Astrocyte (in vitro differentiated cells and primary cell): ENCODE measurements around the gene PARN. TPM values are rescaled to one million over a fixed set of nuclear protein-coding genes. Genes with fewer than 3 reads are reported as not detected.

Source experiments
- DNase-seq: peaks from one replicate; pipeline ENCODE4 v3.0.0-alpha.2; 2010; ENCODE audit warnings: low read depth
- FAIRE-seq: peaks from 2 replicates; lab custom pipeline; 2011; peaks lifted over from hg19 to GRCh38; lab: Jason Lieb, UNC
- H2AFZ ChIP-seq: 2 replicates; pipeline ENCODE4 v1.6.0; 2012; ENCODE audit warnings: low read depth, low read length, inconsistent platforms
- H3K27ac ChIP-seq: 2 replicates; pipeline ENCODE4 v1.5.1; 2011; ENCODE audit warnings: low read depth, low read length, inconsistent platforms
- H3K27me3 ChIP-seq: 2 replicates; pipeline ENCODE4 v1.6.0; 2011; ENCODE audit warnings: low read length, inconsistent platforms; ENCODE audit not compliant: insufficient read depth
- H3K36me3 ChIP-seq: 2 replicates; pipeline ENCODE4 v1.5.1; 2011; ENCODE audit warnings: low read length, inconsistent platforms; ENCODE audit not compliant: insufficient read depth
- H3K4me1 ChIP-seq: 2 replicates; pipeline ENCODE4 v1.5.1; 2011; ENCODE audit warnings: low read length, inconsistent platforms; ENCODE audit not compliant: insufficient read depth
- H3K4me2 ChIP-seq: 2 replicates; pipeline ENCODE4 v1.6.0; 2012; ENCODE audit warnings: low read length, inconsistent platforms
- H3K4me3 ChIP-seq: 2 replicates; pipeline ENCODE4 v1.5.1; 2011; ENCODE audit warnings: low read depth, mild to moderate bottlenecking, low read length, inconsistent platforms; ENCODE audit not compliant: insufficient read depth
- H3K79me2 ChIP-seq: 2 replicates; pipeline ENCODE4 v1.6.0; 2012; ENCODE audit warnings: mild to moderate bottlenecking, low read length, inconsistent platforms; ENCODE audit not compliant: insufficient read depth
- H3K9ac ChIP-seq: 2 replicates; pipeline ENCODE4 v1.6.0; 2012; ENCODE audit warnings: mild to moderate bottlenecking, low read length, inconsistent platforms
- H3K9me3 ChIP-seq: 2 replicates; pipeline ENCODE4 v1.5.1; 2012; ENCODE audit warnings: low read depth, mild to moderate bottlenecking, low read length, inconsistent platforms; ENCODE audit not compliant: insufficient read depth
- H4K20me1 ChIP-seq: 2 replicates; pipeline ENCODE4 v1.6.0; 2012; ENCODE audit warnings: low read length, inconsistent platforms; ENCODE audit not compliant: insufficient read depth
- H3K27ac Mint-ChIP-seq: one replicate; pipeline ENCODE4 v1.8.0; 2021; ENCODE audit warnings: mild to moderate bottlenecking, mixed read lengths; ENCODE audit not compliant: unreplicated experiment
- H3K27me3 Mint-ChIP-seq: one replicate; pipeline ENCODE4 v1.8.0; 2021; ENCODE audit warnings: low read depth, mixed read lengths; ENCODE audit not compliant: unreplicated experiment
- H3K36me3 Mint-ChIP-seq: one replicate; pipeline ENCODE4 v1.8.0; 2021; ENCODE audit warnings: low read depth, mixed read lengths; ENCODE audit not compliant: unreplicated experiment
- H3K4me1 Mint-ChIP-seq: one replicate; pipeline ENCODE4 v1.8.0; 2021; ENCODE audit warnings: low read depth, mixed read lengths; ENCODE audit not compliant: unreplicated experiment
- H3K4me3 Mint-ChIP-seq: one replicate; pipeline ENCODE4 v1.8.0; 2021; ENCODE audit warnings: mild to moderate bottlenecking, moderate library complexity, mixed read lengths; ENCODE audit not compliant: unreplicated experiment
- H3K9me3 Mint-ChIP-seq: one replicate; pipeline ENCODE4 v1.8.0; 2021; ENCODE audit warnings: mild to moderate bottlenecking, mixed read lengths; ENCODE audit not compliant: unreplicated experiment
- EZH2 ChIP-seq: IDR thresholded peaks from 2 replicates; pipeline ENCODE4 v1.6.1; 2012; ENCODE audit warnings: mild to moderate bottlenecking, low read length, inconsistent platforms; ENCODE audit not compliant: insufficient read depth
- total RNA-seq: library from RNA; stranded (reverse); gene quantifications from 2 replicates; pipeline ENCODE4 v1.2.1, GENCODE V29; 2021
- TF ChIP-seq, protein P1 (sequence below): IDR thresholded peaks from 2 replicates; pipeline ENCODE4 v1.5.1; 2011; ENCODE audit warnings: low read depth, mild to moderate bottlenecking, inconsistent platforms, low read length, moderate library complexity; ENCODE audit not compliant: insufficient read depth

The PARN gene
- total RNA-seq, 1 donor from 2014 or later = 26.1 TPM

DNA sequence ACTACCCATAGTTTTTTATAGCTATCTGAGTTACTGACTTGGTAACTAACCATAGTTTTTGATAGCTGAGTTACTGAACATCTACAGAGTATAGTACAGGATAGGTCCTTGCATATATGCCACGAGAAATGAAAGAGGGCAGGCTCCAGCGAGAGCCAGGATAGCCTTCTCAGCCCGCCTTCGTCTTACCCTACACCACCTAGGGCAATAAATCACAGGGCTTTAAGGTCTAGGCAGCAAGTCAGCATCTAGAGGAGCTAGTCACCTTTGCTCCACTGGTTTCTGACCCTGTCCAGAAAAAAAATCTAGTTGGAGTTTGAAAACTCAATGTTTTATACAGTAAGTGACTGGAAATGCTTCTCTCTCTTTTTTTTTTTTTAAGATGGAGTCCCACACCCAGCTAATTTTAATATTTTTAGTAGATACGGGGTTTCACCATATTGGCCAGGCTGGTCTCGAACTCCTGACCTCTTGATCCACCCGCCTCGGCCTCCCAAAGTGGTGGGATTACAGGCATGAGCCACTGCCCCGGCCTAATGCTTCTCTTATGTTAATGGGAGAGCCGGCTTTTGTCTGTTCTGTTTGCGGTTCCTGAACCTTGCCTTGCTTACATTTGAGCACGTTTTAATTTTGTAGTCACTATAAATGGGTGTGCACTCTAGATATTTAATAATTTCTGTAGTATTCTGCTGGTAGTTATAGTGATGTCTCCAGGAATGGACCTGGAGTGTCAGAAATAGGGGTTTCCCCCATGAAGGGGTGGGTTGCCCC lies 5.5 kb upstream of the PARN start:
- H3K27me3 ChIP-seq = no peaks in the 10 kb centered on the region
- peaks cover 27% of the 10 kb centered on the region for H3K4me1 Mint-ChIP-seq
- FAIRE-seq (no peak), DNase-seq (no peak)
- peaks cover 69% of the 10 kb centered on the region for H4K20me1 ChIP-seq
- peaks cover 10% of the 10 kb centered on the region for H3K36me3 Mint-ChIP-seq
- H3K4me2 ChIP-seq = no peak overlapping the region
- H3K27ac ChIP-seq = no peak overlapping the region
- H3K27me3 Mint-ChIP-seq = no peaks in the 10 kb centered on the region
- H3K9me3 ChIP-seq = no peaks in the 10 kb centered on the region
- H3K4me3 Mint-ChIP-seq = peak overlapping the region; percentile 69
- peaks cover 10% of the 10 kb centered on the region for H3K4me1 ChIP-seq
- H3K9me3 Mint-ChIP-seq = no peaks in the 10 kb centered on the region
- no peak overlapping the region for H3K9ac ChIP-seq
- no peak overlapping the region for H2AFZ ChIP-seq
- no peak overlapping the region for H3K4me3 ChIP-seq
- peaks cover 18% of the 10 kb centered on the region for H3K36me3 ChIP-seq
- peak overlapping the region; percentile 30 for H3K27ac Mint-ChIP-seq
- peaks cover 82% of the 10 kb centered on the region for H3K79me2 ChIP-seq
- no peak for TF ChIP-seq EZH2
- TF ChIP-seq, protein P1, sequence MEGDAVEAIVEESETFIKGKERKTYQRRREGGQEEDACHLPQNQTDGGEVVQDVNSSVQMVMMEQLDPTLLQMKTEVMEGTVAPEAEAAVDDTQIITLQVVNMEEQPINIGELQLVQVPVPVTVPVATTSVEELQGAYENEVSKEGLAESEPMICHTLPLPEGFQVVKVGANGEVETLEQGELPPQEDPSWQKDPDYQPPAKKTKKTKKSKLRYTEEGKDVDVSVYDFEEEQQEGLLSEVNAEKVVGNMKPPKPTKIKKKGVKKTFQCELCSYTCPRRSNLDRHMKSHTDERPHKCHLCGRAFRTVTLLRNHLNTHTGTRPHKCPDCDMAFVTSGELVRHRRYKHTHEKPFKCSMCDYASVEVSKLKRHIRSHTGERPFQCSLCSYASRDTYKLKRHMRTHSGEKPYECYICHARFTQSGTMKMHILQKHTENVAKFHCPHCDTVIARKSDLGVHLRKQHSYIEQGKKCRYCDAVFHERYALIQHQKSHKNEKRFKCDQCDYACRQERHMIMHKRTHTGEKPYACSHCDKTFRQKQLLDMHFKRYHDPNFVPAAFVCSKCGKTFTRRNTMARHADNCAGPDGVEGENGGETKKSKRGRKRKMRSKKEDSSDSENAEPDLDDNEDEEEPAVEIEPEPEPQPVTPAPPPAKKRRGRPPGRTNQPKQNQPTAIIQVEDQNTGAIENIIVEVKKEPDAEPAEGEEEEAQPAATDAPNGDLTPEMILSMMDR = no peak

GRCh38 chr16:14634389-14634725 lies 4.3 kb upstream of the PARN start:
- Mint-ChIP-seq H3K36me3 (peaks cover 5% of the 10 kb centered on the region), H3K27me3 (no peaks in the 10 kb centered on the region), H3K9me3 (no peaks in the 10 kb centered on the region), H3K4me3 (peak overlapping the region; percentile 98), H3K4me1 (peaks cover 30% of the 10 kb centered on the region), H3K27ac (peak overlapping the region; percentile 91)
- no peak for TF ChIP-seq EZH2
- TF ChIP-seq, protein P1 = no peak
- Histone ChIP-seq H3K9ac (peak overlapping the region; percentile 95), H4K20me1 (peaks cover 56% of the 10 kb centered on the region), H3K27ac (no peak overlapping the region), H3K4me1 (peaks cover 11% of the 10 kb centered on the region), H3K4me3 (peak overlapping the region; percentile 98), H3K4me2 (peak overlapping the region; percentile 97), H3K36me3 (peaks cover 15% of the 10 kb centered on the region), H2AFZ (no peak overlapping the region), H3K27me3 (no peaks in the 10 kb centered on the region), H3K79me2 (peaks cover 76% of the 10 kb centered on the region), H3K9me3 (no peaks in the 10 kb centered on the region)
- DNase-seq = no peak
- FAIRE-seq = no peak
